OCI-LY3 (cell line): ENCODE measurements around the gene SLC6A9.

Experiments
- H2AFZ ChIP-seq: fragments of 200-600, 300-600 bp; shearing (Covaris generic); 2 replicates; pipeline ENCODE4 v1.6.0; 2014; ENCODE audit warnings: antibody characterized with exemption, low read depth, low read length
- H3K27ac ChIP-seq: fragments of 200-600, 300-600 bp; sonication (generic); 2 replicates; pipeline ENCODE4 v1.5.1; 2014; ENCODE audit warnings: mild to moderate bottlenecking, low read length, moderate library complexity, mixed read lengths
- H3K27me3 ChIP-seq: fragments of 200-600, 300-600 bp; sonication (generic); 2 replicates; pipeline ENCODE4 v1.6.1; 2014; ENCODE audit warnings: low read depth, low read length, mixed read lengths
- H3K36me3 ChIP-seq: fragments of 200-600, 300-600 bp; sonication (generic); replicated peaks from 2 replicates; pipeline ENCODE3; 2014; ENCODE audit warnings: low read depth, low read length, mixed read lengths
- H3K4me1 ChIP-seq: fragments of 300-600, 200-600 bp; sonication (generic); 2 replicates; pipeline ENCODE4 v1.6.1; 2014; ENCODE audit warnings: low read length, mixed read lengths
- H3K4me2 ChIP-seq: fragments of 200-600, 300-600 bp; sonication (generic); 2 replicates; pipeline ENCODE4 v1.6.1; 2014; ENCODE audit warnings: low read length, mixed read lengths
- H3K4me3 ChIP-seq: fragments of 300-600, 200-600 bp; sonication (generic); 2 replicates; pipeline ENCODE4 v1.5.1; 2014; ENCODE audit warnings: antibody characterized with exemption, mild to moderate bottlenecking, low read length, moderate library complexity
- H3K79me2 ChIP-seq: fragments of 300-600, 200-600 bp; shearing (Covaris generic); 2 replicates; pipeline ENCODE4 v1.6.1; 2014; ENCODE audit warnings: mild to moderate bottlenecking, low read length, mixed read lengths
- H3K9ac ChIP-seq: fragments of 300-600, 200-600 bp; shearing (Covaris generic); 2 replicates; pipeline ENCODE4 v1.6.0; 2014; ENCODE audit warnings: mild to moderate bottlenecking, low read length, moderate library complexity
- H3K9me3 ChIP-seq: fragments of 200-600, 300-600 bp; shearing (Covaris generic); 2 replicates; pipeline ENCODE4 v1.6.1; 2014; ENCODE audit warnings: low read length, mixed read lengths; ENCODE audit not compliant: insufficient read depth
- H4K20me1 ChIP-seq: fragments of 200-600, 300-600 bp; sonication (generic); 2 replicates; pipeline ENCODE4 v1.6.1; 2016; ENCODE audit warnings: low read length, mixed read lengths; ENCODE audit not compliant: insufficient read depth
- CTCF ChIP-seq: fragments of 200-600, 300-600 bp; sonication (generic); IDR thresholded peaks from 2 replicates; pipeline ENCODE4 v1.5.1; 2014; ENCODE audit warnings: antibody characterized with exemption, low read length, low read depth
- EZH2phosphoT487 ChIP-seq: fragments of 200-600 bp; shearing (Covaris generic); IDR thresholded peaks from 2 replicates; pipeline ENCODE4 v1.6.1; 2018; ENCODE audit warnings: antibody characterized with exemption, mixed run types, low read depth

The SLC6A9 gene

GRCh38 chr1:43977376-43978263 is 53.6 kb downstream of the SLC6A9 start:
- Histone ChIP-seq H3K27ac (no peak overlapping the region), H3K4me3 (peak overlapping the region; percentile 81; the same call in 1 of the 2 replicates)

GRCh38 chr1:43976890-43977289 is 54.4 kb downstream of the SLC6A9 start:
- Histone ChIP-seq H3K4me2 (no peak overlapping the region), H3K9me3 (no peaks in the 10 kb centered on the region), H3K9ac (no peak overlapping the region), H3K79me2 (peaks cover 70% of the 10 kb centered on the region), H3K27ac (no peak overlapping the region), H2AFZ (no peak overlapping the region), H3K27me3 (no peaks in the 10 kb centered on the region), H3K4me3 (no peak overlapping the region), H3K36me3 (peaks cover 20% of the 10 kb centered on the region), H4K20me1 (peaks cover 4% of the 10 kb centered on the region; the same call in 1 of the 2 replicates), H3K4me1 (peaks cover 31% of the 10 kb centered on the region)
- TF ChIP-seq CTCF: no peak

More at GRCh38 chr1:43977376-43978263, 53.6 kb downstream of the SLC6A9 start:
- Histone ChIP-seq H3K36me3 (peaks cover 20% of the 10 kb centered on the region), H2AFZ (no peak overlapping the region), H3K4me1 (peaks cover 31% of the 10 kb centered on the region), H3K27me3 (no peaks in the 10 kb centered on the region), H3K9ac (no peak overlapping the region), H3K9me3 (no peaks in the 10 kb centered on the region), H3K79me2 (peaks cover 77% of the 10 kb centered on the region), H4K20me1 (peaks cover 4% of the 10 kb centered on the region; the same call in 1 of the 2 replicates), H3K4me2 (peak overlapping the region; percentile 80; the same call in 1 of the 2 replicates)
- TF ChIP-seq EZH2phosphoT487: no peak
- TF ChIP-seq CTCF: no peak

- Histone ChIP-seq H3K4me2 (peak overlapping the region; percentile 97), H3K79me2 (peaks cover 67% of the 10 kb centered on the region), H2AFZ (no peak overlapping the region), H3K27ac (peak overlapping the region; percentile 66), H3K4me1 (peaks cover 31% of the 10 kb centered on the region), H4K20me1 (peaks cover 4% of the 10 kb centered on the region; the same call in 1 of the 2 replicates), H3K36me3 (peaks cover 20% of the 10 kb centered on the region), H3K27me3 (no peaks in the 10 kb centered on the region), H3K9ac (peak overlapping the region; percentile 89), H3K4me3 (peak overlapping the region; percentile 87), H3K9me3 (no peaks in the 10 kb centered on the region)
- TF ChIP-seq CTCF (no peak), EZH2phosphoT487 (no peak)
Measured at GRCh38 chr1:43976045-43976444, 55.2 kb downstream of the SLC6A9 start.

- TF ChIP-seq EZH2phosphoT487: no peak
- TF ChIP-seq CTCF: no peak
- peaks cover 20% of the 10 kb centered on the region for H3K36me3 ChIP-seq
- H3K9me3 ChIP-seq: no peaks in the 10 kb centered on the region
- H3K4me2 ChIP-seq: peak overlapping the region; percentile 97
- no peak overlapping the region for H2AFZ ChIP-seq
- H3K27me3 ChIP-seq: no peaks in the 10 kb centered on the region
- H4K20me1 ChIP-seq: peaks cover 4% of the 10 kb centered on the region; the same call in 1 of the 2 replicates
- H3K79me2 ChIP-seq: peaks cover 67% of the 10 kb centered on the region
- H3K9ac ChIP-seq: peak overlapping the region; percentile 89
- peak overlapping the region; percentile 87 for H3K4me3 ChIP-seq
- peak overlapping the region; percentile 66 for H3K27ac ChIP-seq
- H3K4me1 ChIP-seq: peaks cover 33% of the 10 kb centered on the region
Measured at GRCh38 chr1:43975249-43975961, 55.9 kb downstream of the SLC6A9 start.
